HG02763 (cell line): ENCODE measurements around the gene LPCAT3.

ENCODE experiments used
- ATAC-seq: cut with Tn5 transposase; IDR thresholded peaks from one replicate; pipeline ENCODE4 v1.9.1; 2021; ENCODE audit warnings: mild to moderate bottlenecking, moderate library complexity; ENCODE audit not compliant: unreplicated experiment

LPCAT3 gene

DNA sequence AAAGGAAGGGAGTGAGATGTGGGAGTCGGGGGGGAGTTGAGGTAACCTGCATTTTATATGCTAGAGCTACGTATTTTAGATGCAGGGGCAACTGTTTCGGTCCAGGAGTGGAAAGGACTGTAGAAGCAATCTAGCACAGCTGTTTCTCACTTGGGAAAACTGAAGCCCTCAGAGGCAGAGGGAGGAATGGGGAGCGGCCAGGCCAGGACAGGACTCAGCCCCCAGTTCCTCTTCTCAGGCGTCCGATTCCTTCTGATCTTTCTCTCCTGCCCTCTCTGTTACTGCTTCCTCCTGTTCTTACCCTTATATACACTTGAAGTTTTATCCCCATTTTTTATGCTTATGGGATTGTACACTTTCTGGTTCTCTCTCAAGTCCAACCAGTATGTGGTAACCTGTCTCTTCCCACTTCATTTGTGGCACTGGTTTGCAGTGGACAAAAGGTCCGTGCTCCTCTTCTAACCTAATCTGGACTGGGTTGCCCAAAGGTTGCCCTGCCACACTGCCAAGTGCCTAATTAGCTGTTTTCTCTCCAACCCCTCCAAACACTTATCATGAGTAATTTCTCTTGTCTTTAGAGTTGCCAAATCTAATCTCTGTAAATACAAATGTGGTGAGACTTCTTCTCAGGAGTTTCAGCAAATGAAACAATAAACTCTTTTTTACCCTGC lies 16.2 kb downstream of the LPCAT3 start:
- ATAC-seq = no peak

DNA sequence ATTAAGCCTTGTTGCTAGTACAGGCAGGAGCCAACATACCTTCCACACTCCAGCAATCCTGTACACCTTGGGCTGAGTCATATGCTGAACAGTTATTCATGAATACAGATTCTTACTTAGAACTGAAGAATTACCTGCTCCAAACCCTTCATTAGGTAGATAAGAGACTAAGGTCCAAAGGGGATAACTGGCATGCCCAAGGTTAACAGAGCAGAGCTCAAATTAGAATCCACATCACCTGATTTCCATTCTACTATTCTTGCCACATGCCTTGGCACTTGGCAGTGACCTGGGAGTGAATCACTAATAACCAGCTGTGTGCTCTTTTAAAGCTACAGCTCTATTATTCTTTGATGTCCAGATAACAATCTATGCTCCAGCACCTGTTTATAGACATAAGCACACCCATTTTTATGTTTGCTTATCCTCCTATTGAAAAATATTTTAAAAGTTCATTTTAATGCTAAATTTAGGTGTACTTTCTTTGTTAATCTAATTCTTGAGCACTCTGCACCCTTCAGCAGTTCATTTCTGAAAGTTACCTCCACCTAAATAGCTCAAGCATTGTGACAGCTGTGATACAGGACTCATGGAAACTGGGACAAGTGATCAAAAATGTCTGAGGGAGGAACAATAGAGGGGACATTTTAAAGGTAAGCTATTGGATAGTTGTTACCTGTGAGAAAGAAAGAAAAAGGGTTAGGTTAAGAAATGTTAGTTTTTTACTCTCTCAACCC lies 19.4 kb downstream of the LPCAT3 start:
- no peak for ATAC-seq

DNA sequence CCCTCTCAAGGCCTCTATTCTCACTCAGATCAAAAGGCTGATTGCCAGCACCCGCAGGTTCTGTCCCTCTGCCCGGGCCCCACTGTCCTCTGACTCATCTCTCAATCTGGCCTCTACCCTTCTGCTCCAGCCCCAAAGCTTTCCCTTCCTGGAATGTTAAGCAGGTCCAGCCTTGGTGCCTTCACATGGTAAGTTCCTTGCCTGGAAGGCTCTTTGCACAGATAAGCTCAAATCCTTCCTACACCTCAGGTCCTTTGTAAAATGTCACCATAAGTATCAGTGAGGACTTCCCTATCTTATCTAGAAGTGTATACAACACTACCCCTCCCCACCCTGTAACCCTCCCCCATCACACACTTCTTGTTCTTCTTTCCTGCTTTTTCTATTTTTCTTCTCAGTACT lies 22.2 kb downstream of the LPCAT3 start:
- no peak for ATAC-seq

DNA sequence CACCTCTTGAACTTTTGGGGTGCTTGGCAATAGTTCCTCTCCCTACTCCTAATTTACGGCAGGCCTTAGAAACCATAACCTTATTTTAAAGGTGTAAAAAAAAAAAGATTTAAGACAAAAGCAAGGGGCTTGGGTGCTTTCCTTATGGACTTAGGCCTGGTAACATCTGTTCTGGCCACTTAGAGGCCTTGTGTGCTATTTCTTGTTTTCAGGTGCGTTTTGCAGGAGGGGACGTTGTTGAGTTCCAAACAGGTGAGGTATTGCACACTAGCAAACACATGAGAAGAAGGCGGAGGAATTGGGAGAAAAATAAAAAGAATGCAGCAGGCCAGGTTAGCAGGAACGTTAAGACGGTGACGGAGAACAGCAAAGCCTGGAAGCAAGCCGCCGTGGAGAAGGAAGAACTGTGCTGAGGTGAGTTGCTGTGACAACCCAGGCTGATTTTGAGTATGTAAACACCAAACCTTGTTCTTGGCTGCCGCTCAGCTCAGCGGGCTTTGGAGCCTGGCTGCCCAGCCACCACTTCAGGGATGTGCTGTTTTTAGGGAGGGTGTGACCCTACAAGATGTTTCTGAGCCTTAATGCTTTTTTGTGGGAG lies 30.2 kb downstream of the LPCAT3 start:
- ATAC-seq = no peak

DNA sequence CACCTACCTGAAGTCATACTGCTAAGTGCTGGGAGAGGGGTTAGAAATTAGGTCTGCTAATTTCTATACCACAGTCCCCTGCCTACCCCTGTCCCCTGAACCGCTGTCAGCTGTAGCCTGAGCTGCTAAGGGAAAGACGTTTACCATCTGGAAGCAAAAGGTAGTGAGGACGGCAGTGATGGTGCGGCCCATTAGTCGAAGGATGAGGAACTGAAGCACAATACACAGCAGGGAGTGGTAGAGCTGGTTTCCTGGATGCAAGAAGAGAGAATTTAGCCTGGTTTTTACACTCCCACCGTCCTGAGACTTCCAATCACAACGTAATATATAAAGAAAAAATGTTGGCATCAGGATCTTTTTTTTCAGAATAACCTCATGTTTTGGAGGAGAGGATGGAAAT lies 35.7 kb downstream of the LPCAT3 start:
- no peak for ATAC-seq

GRCh38 chr12:6981152-6982052 lies 36.9 kb downstream of the LPCAT3 start:
- ATAC-seq = no peak

GRCh38 chr12:6980740-6981139 lies 37.5 kb downstream of the LPCAT3 start:
- ATAC-seq = no peak

- no peak for ATAC-seq
Observed at GRCh38 chr12:6980075-6980474, 38.2 kb downstream of the LPCAT3 start.

DNA sequence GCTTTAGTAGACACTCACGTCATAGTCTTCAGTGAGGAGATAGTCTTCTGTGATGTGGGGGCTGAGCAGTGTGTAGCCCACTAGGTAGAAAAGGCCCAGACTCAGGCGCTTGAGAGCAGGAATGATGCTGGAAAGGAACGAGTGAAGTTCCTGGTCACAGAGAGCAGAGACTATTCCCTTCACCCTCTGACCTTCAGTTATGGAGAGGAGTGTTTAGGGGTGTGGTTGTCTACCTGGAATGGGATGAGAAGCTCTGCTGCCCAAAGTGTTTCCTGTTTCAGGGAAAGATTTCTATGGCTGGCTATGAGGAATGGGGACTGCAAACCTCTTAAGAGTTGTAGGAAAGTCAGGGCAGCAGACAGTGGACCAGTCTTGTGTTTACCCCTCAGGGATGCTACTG lies 38.8 kb downstream of the LPCAT3 start:
- ATAC-seq = no peak

DNA sequence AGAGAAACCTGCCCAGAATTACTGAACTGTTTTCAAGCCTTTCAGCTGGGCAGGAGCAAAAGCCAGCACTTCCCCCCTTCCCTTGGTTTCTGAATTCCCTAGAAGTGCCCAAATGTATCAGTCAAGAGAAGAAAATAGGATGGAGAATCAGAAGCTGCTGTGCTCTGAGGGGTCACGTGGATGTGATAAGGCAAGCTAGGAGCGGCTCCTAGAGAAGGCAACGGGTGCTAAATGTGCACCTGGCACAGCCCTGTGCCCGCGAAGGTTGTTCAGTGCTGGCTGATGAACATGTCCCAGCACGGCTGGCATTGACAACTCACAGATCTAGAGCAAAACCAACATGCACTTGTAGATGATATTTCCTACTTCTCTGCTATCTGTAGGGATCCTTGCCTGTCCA lies 39.3 kb downstream of the LPCAT3 start:
- ATAC-seq = no peak

DNA sequence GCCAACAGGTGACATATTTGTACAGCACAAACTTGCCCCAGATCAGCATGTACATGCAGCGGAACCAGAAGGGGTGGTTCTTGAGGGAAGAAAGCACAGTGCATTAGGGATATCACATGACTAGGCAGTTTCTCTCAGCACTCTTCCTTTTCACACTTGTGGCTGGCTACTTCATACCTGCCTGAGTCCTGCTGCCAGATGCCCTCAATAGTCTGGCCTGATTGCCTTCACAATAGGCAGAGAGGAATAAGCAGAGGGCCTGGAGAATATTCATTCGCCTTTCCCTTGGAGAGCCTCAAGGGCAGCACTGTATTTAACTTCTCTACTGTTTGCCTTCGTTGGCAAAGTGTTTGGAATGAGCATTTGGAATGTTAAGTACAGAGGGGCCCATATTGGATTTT lies 39.7 kb downstream of the LPCAT3 start:
- ATAC-seq = no peak

DNA sequence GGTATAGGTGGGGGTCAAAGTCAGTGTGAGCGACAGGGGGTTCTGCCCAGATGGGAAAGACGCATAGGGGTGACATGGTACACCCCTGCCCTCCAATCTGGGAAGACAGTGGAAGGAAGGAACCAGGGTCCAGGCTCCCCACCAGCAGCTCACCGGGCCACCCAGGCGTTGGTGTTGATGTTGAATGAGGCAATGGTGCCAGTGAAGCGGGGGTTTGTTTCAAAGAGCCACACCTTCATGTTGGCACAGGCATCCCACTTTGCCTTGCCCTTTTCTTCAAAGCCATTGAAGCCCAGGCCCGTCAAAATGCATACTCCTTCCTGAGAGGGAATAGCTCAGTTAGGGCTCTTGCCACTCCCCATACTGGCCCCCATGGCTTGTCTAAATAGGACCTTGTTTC lies 40.1 kb downstream of the LPCAT3 start:
- no peak for ATAC-seq

GRCh38 chr12:6977653-6978052 lies 40.6 kb downstream of the LPCAT3 start:
- ATAC-seq = no peak

- ATAC-seq = no peak
Observed at GRCh38 chr12:6975297-6976032, 42.8 kb downstream of the LPCAT3 start.

DNA sequence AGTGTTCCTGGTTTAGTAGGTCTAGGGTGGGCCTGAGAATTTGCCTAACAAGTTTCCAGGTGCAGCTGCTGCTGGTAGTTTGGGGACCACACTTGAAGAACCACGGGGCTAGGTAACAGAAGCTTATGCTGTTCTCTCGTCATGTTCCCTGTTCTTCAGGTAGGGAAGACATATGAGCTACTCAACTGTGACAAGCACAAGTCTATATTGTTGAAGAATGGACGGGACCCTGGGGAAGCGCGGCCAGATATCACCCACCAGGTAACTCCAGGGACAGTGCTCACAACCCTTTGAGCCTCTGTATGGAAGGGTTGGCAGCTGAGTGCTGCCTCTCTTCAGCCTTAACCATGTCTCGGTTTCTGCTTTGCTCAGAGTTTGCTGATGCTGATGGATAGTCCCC lies 44.1 kb downstream of the LPCAT3 start:
- ATAC-seq = no peak

GRCh38 chr12:6970096-6970527 lies 48.2 kb downstream of the LPCAT3 start:
- ATAC-seq = peak; percentile 21

DNA sequence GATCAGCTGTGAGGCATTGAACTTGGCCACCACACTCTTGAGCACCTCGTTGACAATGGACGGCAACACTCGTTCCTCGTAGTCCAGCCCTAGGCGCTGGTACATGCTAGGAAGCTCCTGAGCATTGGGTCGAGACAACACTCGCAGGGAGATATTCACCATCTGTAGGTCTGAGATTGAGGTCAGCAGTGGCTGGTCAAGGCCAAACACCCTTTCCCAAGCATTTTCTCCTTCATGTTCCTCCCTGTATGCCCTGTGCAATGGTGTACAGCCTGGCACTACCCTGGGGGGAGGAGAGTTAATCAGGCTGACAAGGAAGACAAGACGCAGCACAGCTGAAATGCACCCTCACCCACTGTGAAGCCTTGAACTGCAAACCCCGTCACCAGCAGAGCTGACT lies 49.9 kb downstream of the LPCAT3 start:
- ATAC-seq = no peak

DNA sequence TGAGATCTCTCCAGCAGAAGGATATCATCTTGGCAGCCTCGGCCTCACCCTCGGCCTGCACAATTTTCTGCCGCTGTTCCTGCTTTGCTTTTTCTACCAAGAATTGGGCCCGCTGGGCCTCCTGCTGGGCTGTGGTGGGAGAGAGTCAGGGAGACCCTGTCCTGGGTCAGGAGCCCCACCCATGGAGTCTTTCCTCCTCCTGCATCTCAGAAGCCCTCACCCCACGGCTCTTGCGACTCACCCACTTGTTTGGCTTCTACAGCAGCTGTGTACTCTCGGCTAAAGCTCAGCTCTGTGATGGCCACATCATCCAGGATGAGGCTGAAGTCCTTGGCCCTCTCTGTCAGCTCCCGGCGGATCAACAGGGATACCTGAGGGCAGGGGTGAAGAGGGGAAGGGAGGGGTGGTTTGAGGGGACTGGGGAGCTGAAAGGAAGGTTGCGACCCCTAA lies 50.6 kb downstream of the LPCAT3 start:
- ATAC-seq = no peak

GRCh38 chr12:6966351-6966750 lies 51.9 kb downstream of the LPCAT3 start:
- ATAC-seq = no peak

DNA sequence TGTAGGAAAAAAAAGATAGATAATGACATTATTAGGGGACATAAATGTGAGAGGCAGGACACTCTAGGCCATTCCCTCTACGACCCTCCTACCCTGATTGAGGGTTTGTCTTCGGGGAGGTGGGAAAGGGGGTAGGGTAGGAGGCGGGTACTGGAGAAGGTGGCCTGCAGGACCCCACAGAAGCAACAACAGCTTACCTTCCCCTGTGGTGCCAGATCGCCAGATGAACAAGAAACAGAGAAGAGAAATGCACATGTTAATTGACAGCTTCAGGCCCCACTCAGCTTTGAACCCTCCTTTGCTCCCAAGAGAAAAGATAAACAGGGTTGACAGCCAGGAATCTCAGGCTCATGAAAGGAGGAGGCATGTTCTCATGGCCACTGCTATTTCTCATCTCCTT lies 52.6 kb downstream of the LPCAT3 start:
- ATAC-seq = no peak
